Measurements from ENCODE around the gene PABPN1L. TPM values are rescaled to one million over a fixed set of nuclear protein-coding genes. Genes with fewer than 3 reads are reported as not detected.

The PABPN1L gene
- total and polyA plus RNA-seq, 10 of the 15 experiments (the other 5 are each of a cell fraction or from before 2014, with no cell fraction given) = not detected

DNA sequence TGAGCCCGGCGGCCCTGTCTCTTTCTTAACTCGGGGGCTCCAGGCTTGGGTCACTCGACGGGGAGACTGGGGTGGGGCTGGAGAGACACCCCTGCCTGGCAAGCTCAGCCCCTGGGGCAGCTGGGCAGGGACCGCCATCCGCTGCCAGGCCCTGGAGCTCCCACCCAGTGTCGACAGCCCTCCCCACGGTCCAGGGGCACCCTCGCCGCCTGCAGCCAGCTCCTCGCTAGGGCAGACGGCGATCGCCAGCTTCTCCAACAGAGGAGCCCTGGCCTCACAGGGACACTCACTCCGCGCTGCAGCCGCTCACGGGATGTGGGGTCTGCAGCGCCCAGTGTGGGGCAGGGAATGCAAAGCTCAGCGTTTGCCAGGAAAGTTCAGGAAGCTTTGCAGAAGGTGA is 38.7 kb downstream of the PABPN1L start:
- Histone ChIP-seq H3K27ac (ENCODE audit: control insufficient read depth, insufficient read depth) (no peak overlapping the region), H3K9me3 (replicated peaks; ENCODE audit: control insufficient read depth, insufficient read depth, low read length) (no peaks in the 10 kb centered on the region), H2AFZ (ENCODE audit: control insufficient read depth, low read depth, low read length) (no peak overlapping the region), H3K27me3 (replicated peaks in 1 of 2; ENCODE audit: control insufficient read depth in 2 of 2, insufficient read depth in 2 of 2, low read length in 1 of 2) (no peaks in the 10 kb centered on the region), H3K4me2 (ENCODE audit: control insufficient read depth, insufficient read depth) (no peak overlapping the region), H3K4me3 (no peak overlapping the region), H3K9ac (ENCODE audit: control insufficient read depth, insufficient read depth, low read length) (no peak overlapping the region), H3K79me2 (ENCODE audit: control insufficient read depth, insufficient read depth, low read length) (no peaks in the 10 kb centered on the region), H3K4me1 (ENCODE audit: control insufficient read depth, insufficient read depth, low read length) (no peaks in the 10 kb centered on the region), H3K36me3 (ENCODE audit: control insufficient read depth in 2 of 2, insufficient read depth in 2 of 2, low read length in 1 of 2) (no peaks in the 10 kb centered on the region), H4K20me1 (ENCODE audit: control insufficient read depth, insufficient read depth) (no peaks in the 10 kb centered on the region)
- ChIA-PET POLR2A (no interaction called here), RAD21 (ENCODE audit: unreplicated experiment) (no interaction called here), SMC1A (ENCODE audit: uncharacterized antibody, unreplicated experiment) (no interaction called here), CTCF (no interaction called here)
- no peak for ATAC-seq
- FAIRE-seq = no peak
- BruUV-seq (replicated peaks) = no TSS peak
- in situ Hi-C loops (cut with MboI) = no loop called here
- intact Hi-C loops (cut with micrococcal nuclease; ENCODE audit: unreplicated experiment) = no loop called here
- no peak for TF ChIP-seq MEF2A (IDR thresholded peaks at IDR 0.05; ENCODE audit: insufficient read depth, low read depth, low read length)
- TF ChIP-seq, protein P1, sequence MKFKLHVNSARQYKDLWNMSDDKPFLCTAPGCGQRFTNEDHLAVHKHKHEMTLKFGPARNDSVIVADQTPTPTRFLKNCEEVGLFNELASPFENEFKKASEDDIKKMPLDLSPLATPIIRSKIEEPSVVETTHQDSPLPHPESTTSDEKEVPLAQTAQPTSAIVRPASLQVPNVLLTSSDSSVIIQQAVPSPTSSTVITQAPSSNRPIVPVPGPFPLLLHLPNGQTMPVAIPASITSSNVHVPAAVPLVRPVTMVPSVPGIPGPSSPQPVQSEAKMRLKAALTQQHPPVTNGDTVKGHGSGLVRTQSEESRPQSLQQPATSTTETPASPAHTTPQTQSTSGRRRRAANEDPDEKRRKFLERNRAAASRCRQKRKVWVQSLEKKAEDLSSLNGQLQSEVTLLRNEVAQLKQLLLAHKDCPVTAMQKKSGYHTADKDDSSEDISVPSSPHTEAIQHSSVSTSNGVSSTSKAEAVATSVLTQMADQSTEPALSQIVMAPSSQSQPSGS (IDR thresholded peaks at IDR 0.05; ENCODE audit: low read length) = no peak
- TF ChIP-seq, protein P2, sequence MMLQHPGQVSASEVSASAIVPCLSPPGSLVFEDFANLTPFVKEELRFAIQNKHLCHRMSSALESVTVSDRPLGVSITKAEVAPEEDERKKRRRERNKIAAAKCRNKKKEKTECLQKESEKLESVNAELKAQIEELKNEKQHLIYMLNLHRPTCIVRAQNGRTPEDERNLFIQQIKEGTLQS (IDR thresholded peaks at IDR 0.05; ENCODE audit: borderline replicate concordance, extremely low read depth, low read depth, low read length) = no peak
- TF ChIP-seq SMC3 (IDR thresholded peaks at IDR 0.05; ENCODE audit: borderline replicate concordance, low read length) = no peak
- TF ChIP-seq, protein P3, sequence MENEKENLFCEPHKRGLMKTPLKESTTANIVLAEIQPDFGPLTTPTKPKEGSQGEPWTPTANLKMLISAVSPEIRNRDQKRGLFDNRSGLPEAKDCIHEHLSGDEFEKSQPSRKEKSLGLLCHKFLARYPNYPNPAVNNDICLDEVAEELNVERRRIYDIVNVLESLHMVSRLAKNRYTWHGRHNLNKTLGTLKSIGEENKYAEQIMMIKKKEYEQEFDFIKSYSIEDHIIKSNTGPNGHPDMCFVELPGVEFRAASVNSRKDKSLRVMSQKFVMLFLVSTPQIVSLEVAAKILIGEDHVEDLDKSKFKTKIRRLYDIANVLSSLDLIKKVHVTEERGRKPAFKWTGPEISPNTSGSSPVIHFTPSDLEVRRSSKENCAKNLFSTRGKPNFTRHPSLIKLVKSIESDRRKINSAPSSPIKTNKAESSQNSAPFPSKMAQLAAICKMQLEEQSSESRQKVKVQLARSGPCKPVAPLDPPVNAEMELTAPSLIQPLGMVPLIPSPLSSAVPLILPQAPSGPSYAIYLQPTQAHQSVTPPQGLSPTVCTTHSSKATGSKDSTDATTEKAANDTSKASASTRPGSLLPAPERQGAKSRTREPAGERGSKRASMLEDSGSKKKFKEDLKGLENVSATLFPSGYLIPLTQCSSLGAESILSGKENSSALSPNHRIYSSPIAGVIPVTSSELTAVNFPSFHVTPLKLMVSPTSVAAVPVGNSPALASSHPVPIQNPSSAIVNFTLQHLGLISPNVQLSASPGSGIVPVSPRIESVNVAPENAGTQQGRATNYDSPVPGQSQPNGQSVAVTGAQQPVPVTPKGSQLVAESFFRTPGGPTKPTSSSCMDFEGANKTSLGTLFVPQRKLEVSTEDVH (IDR thresholded peaks at IDR 0.05; ENCODE audit: low read depth, partially characterized antibody) = no peak
- no peak for DNase-seq (ENCODE audit: low read depth, low spot score)
- WGBS (ENCODE audit: insufficient coverage, insufficient replicate concordance, low lambda C conversion rate, missing lambda C conversion rate) = 92% methylated on average over 19 of the region's 21 CpGs
